H1 (cell line): ENCODE measurements around the gene HMCN1. TPM values are rescaled to one million over a fixed set of nuclear protein-coding genes. Genes with fewer than 3 reads are reported as not detected.

ENCODE experiments used
- CTCF ChIA-PET: fragments of 300-600 bp; sonication (Branson Sonifier 250); formaldehyde crosslinking; loops from one replicate; lab custom pipeline; 2021; ENCODE audit not compliant: partially characterized antibody; lab: Charles Lee
- POLR2A ChIA-PET: fragments of 300-600 bp; sonication (Branson Sonifier 250); formaldehyde crosslinking; loops from one replicate; lab custom pipeline; 2021; ENCODE audit warnings: inconsistent platforms; ENCODE audit not compliant: partially characterized antibody; lab: Charles Lee
- DNase-seq, 2 experiments: peaks; one replicate each; pipeline versions ENCODE4 v3.0.0 to v3.0.0-alpha.2; 2010 to 2022; ENCODE audit warnings: low spot score in 2 of 2, low read depth in 1 of 2, mixed read lengths in 1 of 2
- FAIRE-seq: peaks from 2 replicates; lab custom pipeline; 2011; peaks lifted over from hg19 to GRCh38; lab: Jason Lieb, UNC
- H2AFZ ChIP-seq: 2 replicates; pipeline ENCODE4 v1.8.1; 2012; ENCODE audit warnings: low read length, inconsistent platforms
- H2AK5ac ChIP-seq: 2 replicates; pipeline ENCODE4 v1.6.1; 2013; ENCODE audit warnings: low read depth, low read length
- H2BK120ac ChIP-seq: replicated peaks from 2 replicates; pipeline ENCODE3; 2013; ENCODE audit warnings: low read depth, low read length, inconsistent platforms
- H2BK12ac ChIP-seq: 2 replicates; pipeline ENCODE4 v1.6.1; 2013; ENCODE audit warnings: low read depth, low read length
- H2BK15ac ChIP-seq: 2 replicates; pipeline ENCODE4 v1.6.1; 2013; ENCODE audit warnings: low read length
- H2BK20ac ChIP-seq: 2 replicates; pipeline ENCODE4 v1.6.1; 2013; ENCODE audit warnings: low read length
- H2BK5ac ChIP-seq: 2 replicates; pipeline ENCODE4 v1.6.1; 2013; ENCODE audit warnings: low read depth, low read length
- H3K14ac ChIP-seq: 2 replicates; pipeline ENCODE4 v1.6.1; 2013; ENCODE audit warnings: inconsistent platforms; ENCODE audit not compliant: insufficient read length
- H3K18ac ChIP-seq: 2 replicates; pipeline ENCODE4 v1.6.1; 2013; ENCODE audit warnings: low read length; ENCODE audit errors: extremely low read depth
- H3K23ac ChIP-seq: 2 replicates; pipeline ENCODE4 v1.6.1; 2013; ENCODE audit warnings: inconsistent platforms; ENCODE audit not compliant: insufficient read length
- H3K23me2 ChIP-seq: 2 replicates; pipeline ENCODE4 v1.6.1; 2013; ENCODE audit warnings: low read depth, low read length
- H3K27ac ChIP-seq: 2 replicates; pipeline ENCODE4 v1.6.1; 2011; ENCODE audit warnings: low read depth, low read length, inconsistent platforms
- H3K27me3 ChIP-seq, 4 experiments: replicated peaks in 1 of 4; 1 replicate in 1 of 4; 2 replicates in 3 of 4; pipeline versions ENCODE4 v1.6.1 to v1.8.1; 2011 to 2013; ENCODE audit warnings: low read length in 3 of 4, mild to moderate bottlenecking in 3 of 4, inconsistent platforms in 2 of 4, mixed read lengths in 2 of 4, moderate library complexity in 1 of 4; ENCODE audit not compliant: control insufficient read depth in 3 of 4, insufficient read depth in 3 of 4; ENCODE audit errors: extremely low read depth in 1 of 4
- H3K36me3 ChIP-seq, 4 experiments: 2 replicates each; pipeline versions ENCODE4 v1.6.1 to v1.8.1; 2011 to 2013; ENCODE audit warnings: mild to moderate bottlenecking in 4 of 4, low read length in 3 of 4, moderate library complexity in 2 of 4, control low read depth in 1 of 4, inconsistent platforms in 1 of 4; ENCODE audit not compliant: insufficient read depth in 4 of 4, control insufficient read depth in 2 of 4
- H3K4ac ChIP-seq: replicated peaks from 2 replicates; pipeline ENCODE3; 2013; ENCODE audit warnings: low read length, low read depth, mixed read lengths, inconsistent platforms; ENCODE audit not compliant: insufficient read length
- H3K4me1 ChIP-seq, 4 experiments: replicated peaks in 1 of 4; 1 replicate in 1 of 4; 2 replicates in 3 of 4; pipeline versions ENCODE4 v1.6.1 to v1.8.1; 2011 to 2013; ENCODE audit warnings: low read length in 3 of 4, inconsistent platforms in 2 of 4, mixed read lengths in 1 of 4; ENCODE audit not compliant: insufficient read depth in 4 of 4, control insufficient read depth in 3 of 4
- H3K4me2 ChIP-seq, 2 experiments: 2 replicates each; pipeline versions ENCODE4 v1.6.1 to v1.8.1; 2011 to 2013; ENCODE audit warnings: low read depth in 2 of 2, low read length in 2 of 2, control low read depth in 1 of 2, inconsistent platforms in 1 of 2, mild to moderate bottlenecking in 1 of 2; ENCODE audit not compliant: insufficient read depth in 1 of 2
- H3K4me3 ChIP-seq, 4 experiments: fragments of 200-600, 300-600 bp in 1 of 4; sonication (generic), shearing (Covaris generic), sonication (Bioruptor Twin) in 1 of 4; 2 replicates each; pipeline versions ENCODE4 v1.5.1 to v1.8.1; 2011 to 2016; ENCODE audit warnings: low read length in 4 of 4, low read depth in 3 of 4, control low read depth in 2 of 4, inconsistent platforms in 2 of 4, mild to moderate bottlenecking in 2 of 4, mixed read lengths in 1 of 4, moderate library complexity in 1 of 4; ENCODE audit not compliant: insufficient read depth in 2 of 4; ENCODE audit errors: extremely low read depth in 1 of 4
- H3K56ac ChIP-seq: replicated peaks from 2 replicates; pipeline ENCODE3; 2013; ENCODE audit warnings: low read depth, mild to moderate bottlenecking, mixed read lengths, low read length, inconsistent platforms; ENCODE audit not compliant: insufficient read length
- H3K79me1 ChIP-seq: 2 replicates; pipeline ENCODE4 v1.6.1; 2013; ENCODE audit warnings: low read depth, low read length, control low read depth
- H3K79me2 ChIP-seq, 2 experiments: 2 replicates each; pipeline versions ENCODE4 v1.6.1 to v1.8.1; 2012 to 2013; ENCODE audit warnings: low read length in 2 of 2, mild to moderate bottlenecking in 2 of 2, inconsistent platforms in 1 of 2; ENCODE audit not compliant: insufficient read depth in 2 of 2, control insufficient read depth in 1 of 2
- H3K9ac ChIP-seq, 4 experiments: replicated peaks in 1 of 4; 1 replicate in 1 of 4; 2 replicates in 3 of 4; pipeline versions ENCODE4 v1.6.1 to v1.8.1; 2011 to 2013; ENCODE audit warnings: low read depth in 3 of 4, low read length in 3 of 4, control low read depth in 2 of 4, mild to moderate bottlenecking in 2 of 4, moderate library complexity in 2 of 4, inconsistent platforms in 1 of 4; ENCODE audit errors: extremely low read depth in 1 of 4
- H3K9me3 ChIP-seq, 2 experiments: 2 replicates each; pipeline versions ENCODE4 v1.6.1 to v1.8.1; 2012 to 2013; ENCODE audit warnings: mild to moderate bottlenecking in 2 of 2, moderate library complexity in 2 of 2, control low read depth in 1 of 2, inconsistent platforms in 1 of 2, low read depth in 1 of 2, low read length in 1 of 2, mixed read lengths in 1 of 2; ENCODE audit not compliant: insufficient read depth in 2 of 2
- H4K20me1 ChIP-seq, 2 experiments: replicated peaks in 1 of 2; 2 replicates each; pipeline versions ENCODE3 to v1.8.1; 2011 to 2013; ENCODE audit warnings: inconsistent platforms in 2 of 2, low read length in 2 of 2, mild to moderate bottlenecking in 1 of 2; ENCODE audit not compliant: insufficient read depth in 2 of 2, control insufficient read depth in 1 of 2
- H4K5ac ChIP-seq: 2 replicates; pipeline ENCODE4 v1.6.1; 2013; ENCODE audit warnings: low read length, low read depth, mixed read lengths, inconsistent platforms; ENCODE audit not compliant: insufficient read length
- H4K8ac ChIP-seq: 2 replicates; pipeline ENCODE4 v1.8.0; 2013; ENCODE audit warnings: mild to moderate bottlenecking, moderate library complexity, low read length, inconsistent platforms; ENCODE audit not compliant: insufficient read depth; ENCODE audit errors: extremely low read depth
- H4K91ac ChIP-seq: replicated peaks from 2 replicates; pipeline ENCODE3; 2013; ENCODE audit warnings: low read length, mixed read lengths, inconsistent platforms; ENCODE audit not compliant: insufficient read length
- CREB1 ChIP-seq: IDR thresholded peaks from 2 replicates; pipeline ENCODE4 v1.6.1; 2012; ENCODE audit warnings: inconsistent platforms
- E2F6 ChIP-seq: IDR thresholded peaks from 2 replicates; pipeline ENCODE4 v1.6.1; 2012; ENCODE audit warnings: inconsistent platforms
- GABPA ChIP-seq: IDR thresholded peaks from 2 replicates; pipeline ENCODE4 v1.6.1; 2011; ENCODE audit warnings: mild to moderate bottlenecking, low read length, moderate library complexity, borderline replicate concordance; ENCODE audit not compliant: insufficient read depth
- HDAC2 ChIP-seq, 2 experiments: fragments of 300-600 bp in 1 of 2; sonication (generic) in 1 of 2; IDR thresholded peaks; 2 replicates each; pipeline ENCODE4 v1.6.1; 2011 to 2012; ENCODE audit warnings: low read depth in 2 of 2, low read length in 2 of 2, mild to moderate bottlenecking in 2 of 2, moderate library complexity in 2 of 2, borderline replicate concordance in 1 of 2, inconsistent platforms in 1 of 2
- JUND ChIP-seq: IDR thresholded peaks from 2 replicates; pipeline ENCODE4 v1.6.1; 2011; ENCODE audit warnings: mild to moderate bottlenecking, improper control_type of control experiment, low read length
- MAX ChIP-seq: IDR thresholded peaks from 2 replicates; pipeline ENCODE4 v1.6.1; 2012; ENCODE audit warnings: inconsistent platforms
- POLR2AphosphoS5 ChIP-seq: IDR thresholded peaks from 2 replicates; pipeline ENCODE4 v1.6.1; 2011; ENCODE audit warnings: low read depth, low read length
- POU5F1 ChIP-seq: IDR thresholded peaks from 2 replicates; pipeline ENCODE4 v1.6.1; 2011; ENCODE audit warnings: low read depth, mild to moderate bottlenecking, low read length, moderate library complexity
- RAD21 ChIP-seq, 2 experiments: IDR thresholded peaks in 1 of 2; conservative IDR thresholded peaks in 1 of 2; 2 replicates each; pipeline ENCODE4 v1.6.1; 2011; ENCODE audit warnings: low read depth in 2 of 2, low read length in 2 of 2, improper control_type of control experiment in 1 of 2, inconsistent platforms in 1 of 2, mild to moderate bottlenecking in 1 of 2, moderate library complexity in 1 of 2
- WGBS, 2 experiments: shearing (Covaris generic) in 1 of 2; methylation state at CpG; one replicate each; pipeline versions ENCODE4 v1.1.6 to v1.1.7; 2013 to 2015; ENCODE audit warnings: low lambda C conversion rate in 2 of 2, mixed read lengths in 2 of 2, inconsistent platforms in 1 of 2, low coverage in 1 of 2, missing lambda C conversion rate in 1 of 2; ENCODE audit not compliant: insufficient replicate concordance in 2 of 2, insufficient coverage in 1 of 2, insufficient read length in 1 of 2; ENCODE audit errors: extremely low coverage in 1 of 2, missing lambda C conversion rate in 1 of 2; 5-methylcytosine and 5-hydroxymethylcytosine counted together
- polyA plus RNA-seq, 7 experiments: library from polyadenylated mRNA; depleted of rRNA in 3 of 7; stranded (reverse) in 5 of 7; unstranded in 2 of 7; fragments of >200 nt in 5 of 7; fragments of 200-250 nt in 2 of 7; gene quantifications; 1 replicate in 5 of 7; 2 replicates in 1 of 7; 4 replicates in 1 of 7; pipeline versions ENCODE4 v1.2.1 to v1.2.3, GENCODE V29; 2011 to 2013; ENCODE audit warnings: missing spikeins in 2 of 7, mixed read lengths in 2 of 7
- total RNA-seq: library from RNA; stranded (reverse); fragmentation: NEBNext Ultra II Directional; extraction: Animal tissue kit (Norgen Biotek cat#: 25700); gene quantifications from 2 replicates; pipeline ENCODE4 v1.2.1, GENCODE V29; 2021

Gene HMCN1
- total and polyA plus RNA-seq, 2 of the 8 experiments (the other 6 are each of a cell fraction or from before 2014, with no cell fraction given) = 13.8 to 14.6 TPM

GRCh38 chr1:186167096-186167668 is 433.0 kb downstream of the HMCN1 start:
- Histone ChIP-seq H3K56ac (no peak overlapping the region), H3K4ac (no peak overlapping the region), H2BK5ac (no peak overlapping the region), H3K18ac (no peak overlapping the region), H3K14ac (no peak overlapping the region), H3K4me3 (no peak overlapping the region), H4K91ac (no peak overlapping the region), H4K20me1 (no peaks in the 10 kb centered on the region), H3K23me2 (no peaks in the 10 kb centered on the region), H3K79me2 (no peaks in the 10 kb centered on the region), H3K4me2 (no peak overlapping the region), H3K79me1 (no peaks in the 10 kb centered on the region), H2BK15ac (no peak overlapping the region), H4K8ac (no peak overlapping the region), H2BK20ac (no peak overlapping the region), H3K27me3 (no peaks in the 10 kb centered on the region), H2BK120ac (no peak overlapping the region), H3K36me3 (no peaks in the 10 kb centered on the region; a peak in 1 of 8 replicates), H3K4me1 (no peaks in the 10 kb centered on the region), H3K23ac (no peak overlapping the region), H4K5ac (no peak overlapping the region), H2AFZ (no peak overlapping the region), H2BK12ac (no peak overlapping the region), H3K27ac (no peak overlapping the region), H3K9me3 (peaks cover 8 to 9% of the 10 kb centered on the region in 2 experiments; a peak in 3 of 4 replicates), H3K9ac (no peak overlapping the region), H2AK5ac (no peak overlapping the region)
- POLR2A ChIA-PET = no interaction called here
- WGBS, 2 experiments = 96% methylated on average over 5 of the region's 5 CpGs; no CpG with 5 or more reads in 1 of the 2 experiments
- CTCF ChIA-PET = interaction anchor here (1.4 to 1.6 kb wide), 3 partner anchors 11 to 447 kb away, joined by 4 to 6 read pairs (median 4); no protein-coding TSS in a partner anchor
- DNase-seq (no peak), FAIRE-seq (no peak)
- TF ChIP-seq JUND (no peak), RAD21 (IDR thresholded peaks at IDR 0.05 in 1 of 2, conservative IDR thresholded peaks at IDR 0.05 in 1 of 2; ENCODE audit: low read depth in 2 of 2, low read length in 2 of 2) (no peak), MAX (no peak), POLR2AphosphoS5 (no peak), GABPA (no peak), E2F6 (no peak), CREB1 (no peak), HDAC2 (IDR thresholded peaks at IDR 0.05; ENCODE audit: borderline replicate concordance in 1 of 2, low read depth in 2 of 2, low read length in 2 of 2) (no peak), POU5F1 (no peak)
